Tibial nerve (tissue), 4 donors: ENCODE measurements around the gene TPH1. TPM values are rescaled to one million over a fixed set of nuclear protein-coding genes. Genes with fewer than 3 reads are reported as not detected.

ENCODE experiments used
- DNase-seq, 2 donors: peaks; one replicate each; pipeline ENCODE4 v3.0.0-alpha.2; 2019; ENCODE audit warnings: low spot score in 2 of 2
- H3K27ac ChIP-seq, 4 donors: fragments of 200-600 bp; sonication (generic) in 3 of 4; one replicate each; pipeline ENCODE4 v1.5.1; 2017 to 2019; ENCODE audit warnings: mild to moderate bottlenecking in 1 of 4
- H3K27me3 ChIP-seq, 2 donors: fragments of 200-600 bp; sonication (generic) in 1 of 2; one replicate each; pipeline versions ENCODE4 v1.5.1 to v1.6.0; 2017 to 2019
- H3K36me3 ChIP-seq, 3 donors: fragments of 200-600 bp; sonication (generic); one replicate each; pipeline ENCODE4 v1.5.1; 2018 to 2019
- H3K4me1 ChIP-seq, 4 donors: fragments of 200-600 bp; sonication (generic) in 3 of 4; one replicate each; pipeline ENCODE4 v1.5.1; 2017 to 2019
- H3K4me3 ChIP-seq, 4 donors: fragments of 200-600 bp; sonication (generic) in 3 of 4; one replicate each; pipeline ENCODE4 v1.5.1; 2017 to 2019; ENCODE audit warnings: mild to moderate bottlenecking in 1 of 4, moderate library complexity in 1 of 4
- H3K9me3 ChIP-seq, 4 donors: fragments of 200-600 bp; sonication (generic) in 3 of 4; one replicate each; pipeline ENCODE4 v1.5.1; 2017 to 2019
- CTCF ChIP-seq, 5 experiments: fragments of 200-600 bp in 3 of 5; fragments of 450-650 bp in 2 of 5; sonication (generic) in 3 of 5; IDR thresholded peaks; one replicate each; pipeline ENCODE4 v1.5.1; 2016 to 2019; ENCODE audit warnings: antibody characterized with exemption in 5 of 5, mild to moderate bottlenecking in 3 of 5, moderate library complexity in 2 of 5
- EP300 ChIP-seq, 2 donors: sonication (generic); formaldehyde crosslinking; IDR thresholded peaks; one replicate each; pipeline ENCODE4 v1.6.1; 2017; ENCODE audit warnings: antibody characterized with exemption in 2 of 2, mild to moderate bottlenecking in 1 of 2
- POLR2A ChIP-seq, 2 donors: fragments of 450-650 bp; IDR thresholded peaks; one replicate each; pipeline ENCODE4 v1.6.1; 2017; ENCODE audit warnings: antibody characterized with exemption in 2 of 2, mild to moderate bottlenecking in 2 of 2, moderate library complexity in 2 of 2
- WGBS, 2 donors: methylation state at CpG; one replicate each; pipeline ENCODE4 v1.1.5; 2018; 5-methylcytosine and 5-hydroxymethylcytosine counted together
- total RNA-seq, 4 donors: library from RNA; depleted of rRNA; stranded (reverse); fragments of >200 nt; gene quantifications; one replicate each; pipeline ENCODE4 v1.1.0, GENCODE V29; 2016

Gene TPH1
- total RNA-seq: 1 to 10 TPM in 1 of 4 donors, under 1 TPM in 3; 0.59 to 1.0 (median 0.63) TPM

DNA sequence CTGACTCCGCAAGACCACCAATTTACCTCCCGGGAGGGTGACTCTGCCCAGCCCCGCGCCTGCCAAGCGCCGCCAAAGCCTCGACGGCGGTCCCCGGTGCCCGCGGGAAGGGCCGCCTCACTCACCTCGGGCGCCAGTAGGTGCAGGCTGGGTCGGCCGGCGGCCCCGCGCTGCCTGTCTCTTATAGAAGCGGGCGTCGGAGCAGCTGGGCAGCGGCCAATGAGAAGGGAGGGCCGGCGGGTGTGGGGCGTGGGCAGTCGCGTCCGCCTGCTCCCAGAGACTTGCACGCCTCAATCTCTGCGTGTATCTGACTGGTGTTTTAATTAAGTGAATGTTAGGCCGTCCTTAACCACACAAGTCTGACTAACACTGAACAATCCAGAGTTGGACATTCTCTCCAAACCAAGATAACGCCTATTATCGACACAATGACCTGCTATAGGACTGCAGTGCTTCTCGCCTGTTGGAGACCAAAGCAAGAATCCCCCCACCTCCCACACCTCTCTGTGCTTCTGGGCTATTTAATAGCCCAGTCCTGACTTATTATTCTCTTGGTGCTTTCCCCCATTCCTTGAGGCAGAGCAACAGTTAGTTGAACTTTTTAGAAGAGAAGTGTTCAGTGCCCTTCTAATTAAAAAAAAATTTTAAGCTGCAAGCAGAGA, at the start of gene TPH1:
TSS of gene TPH1 (minus strand) at position 154 of the 662 bp plus-strand sequence. CDS start 5,507 bp downstream, outside the sequence.
- H3K27ac ChIP-seq: no peak within 1 kb of the TSS
- DNase-seq: no peak

GRCh38 chr11:18093959-18094358, 47.9 kb upstream of the TPH1 start:
- Histone ChIP-seq H3K27ac (no peak overlapping the region), H3K27me3 (no peaks in the 10 kb centered on the region), H3K9me3 (no peaks in the 10 kb centered on the region), H3K4me1 (no peaks in the 10 kb centered on the region), H3K4me3 (no peak overlapping the region), H3K36me3 (peaks cover 0 to 83% (median 1%) of the 10 kb centered on the region in 3 donors)
- no peak for DNase-seq
- TF ChIP-seq POLR2A (IDR thresholded peaks at IDR 0.05) (no peak), CTCF (IDR thresholded peaks at IDR 0.05) (no peak), EP300 (IDR thresholded peaks at IDR 0.05) (no peak)

More for the DNA sequence above, at the start of gene TPH1:
- Histone ChIP-seq H3K36me3 (peaks cover 0 to 5% (median 0%) of the 10 kb centered on the region in 3 donors), H3K4me1 (peaks cover 0 to 8% (median 0%) of the 10 kb centered on the region in 4 donors), H3K9me3 (peaks cover 0 to 5% (median 0%) of the 10 kb centered on the region in 4 donors), H3K4me3 (peak within 1 kb of the TSS in 1 of 4 donors; percentile 22), H3K27me3 (peaks cover 0 to 22% of the 10 kb centered on the region in 2 donors)
- 9 to 12% methylated on average over 16 to 36 of the region's 36 CpGs for WGBS, 2 donors
- TF ChIP-seq POLR2A (IDR thresholded peaks at IDR 0.05): no peak
- no peak for TF ChIP-seq CTCF (IDR thresholded peaks at IDR 0.05)
- TF ChIP-seq EP300 (IDR thresholded peaks at IDR 0.05): no peak

DNA sequence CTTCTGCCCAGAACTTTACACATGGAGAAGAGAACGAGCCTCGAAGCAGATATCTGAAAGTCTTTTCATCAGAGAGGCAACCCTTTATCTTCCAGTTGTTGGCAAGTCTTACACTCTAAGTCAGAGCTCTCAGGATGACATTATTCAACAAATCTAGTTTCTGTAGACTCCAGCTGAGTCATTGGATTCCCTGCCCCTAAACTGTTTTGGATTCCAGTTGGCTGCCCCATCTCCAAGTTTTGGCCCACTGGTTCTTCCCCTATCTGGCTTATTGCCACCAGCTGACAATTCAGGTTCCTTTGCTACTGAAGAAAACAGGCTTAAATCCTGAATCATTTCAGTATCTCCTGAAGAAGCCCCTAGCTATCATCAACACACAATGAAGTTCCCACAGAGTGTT, 45.7 kb upstream of the TPH1 start:
- WGBS, 2 donors: 80 to 82% methylated on average over 2 of the region's 2 CpGs
- Histone ChIP-seq H3K4me1 (no peaks in the 10 kb centered on the region), H3K36me3 (peaks cover 0 to 91% (median 13%) of the 10 kb centered on the region in 3 donors), H3K27me3 (no peaks in the 10 kb centered on the region), H3K27ac (no peak overlapping the region), H3K9me3 (no peaks in the 10 kb centered on the region), H3K4me3 (no peak overlapping the region)
- DNase-seq: no peak
- TF ChIP-seq POLR2A (IDR thresholded peaks at IDR 0.05) (no peak), CTCF (IDR thresholded peaks at IDR 0.05) (no peak), EP300 (IDR thresholded peaks at IDR 0.05) (no peak)

- H3K27ac ChIP-seq: no peak overlapping the region
- H3K36me3 ChIP-seq: peaks cover 0 to 94% (median 13%) of the 10 kb centered on the region in 3 donors
- H3K27me3 ChIP-seq: no peaks in the 10 kb centered on the region
- no peak for DNase-seq
- no peaks in the 10 kb centered on the region for H3K9me3 ChIP-seq
- TF ChIP-seq EP300 (IDR thresholded peaks at IDR 0.05) (no peak), POLR2A (IDR thresholded peaks at IDR 0.05) (no peak), CTCF (IDR thresholded peaks at IDR 0.05) (no peak)
- WGBS, 2 donors: 84 to 86% methylated on average over 3 of the region's 3 CpGs
- H3K4me3 ChIP-seq: no peak overlapping the region
- H3K4me1 ChIP-seq: no peaks in the 10 kb centered on the region
Measured at GRCh38 chr11:18088966-18089365, 42.9 kb upstream of the TPH1 start.

- DNase-seq: no peak
- H3K4me3 ChIP-seq: no peak overlapping the region
- TF ChIP-seq EP300 (IDR thresholded peaks at IDR 0.05) (no peak), POLR2A (IDR thresholded peaks at IDR 0.05) (no peak), CTCF (IDR thresholded peaks at IDR 0.05) (no peak)
- WGBS, 2 donors: 53 to 57% methylated on average over 2 of the region's 2 CpGs
- no peaks in the 10 kb centered on the region for H3K9me3 ChIP-seq
- no peaks in the 10 kb centered on the region for H3K4me1 ChIP-seq
- no peaks in the 10 kb centered on the region for H3K27me3 ChIP-seq
- peaks cover 0 to 94% (median 13%) of the 10 kb centered on the region in 3 donors for H3K36me3 ChIP-seq
- H3K27ac ChIP-seq: no peak overlapping the region
Measured at GRCh38 chr11:18088366-18088765, 42.3 kb upstream of the TPH1 start.
